Measurements from ENCODE around the gene DNAH17. TPM values are rescaled to one million over a fixed set of nuclear protein-coding genes. Genes with fewer than 3 reads are reported as not detected.

The DNAH17 gene
- total RNA-seq, 1 experiment from 2014 or later, result 0.23 TPM

GRCh38 chr17:78571329-78571728 is 5.9 kb downstream of the DNAH17 start:
- no peaks in the 10 kb centered on the region for H3K9me3 Mint-ChIP-seq (ENCODE audit: unreplicated experiment)
- H3K27me3 Mint-ChIP-seq (ENCODE audit: insufficient read depth, unreplicated experiment), result peaks cover 5% of the 10 kb centered on the region
- Histone ChIP-seq H3K27me3 (replicated peaks; ENCODE audit: control insufficient read depth, insufficient read depth, low read length) (no peaks in the 10 kb centered on the region), H3K4me3 (ENCODE audit: low read depth, low read length) (no peak overlapping the region), H3K9me3 (no peaks in the 10 kb centered on the region), H3K4me1 (peaks cover 8% of the 10 kb centered on the region), H3K36me3 (ENCODE audit: control insufficient read depth, insufficient read depth, low read length) (no peaks in the 10 kb centered on the region)
- CTCF ChIA-PET, result no interaction called here
- no peak overlapping the region for H3K27ac Mint-ChIP-seq (ENCODE audit: unreplicated experiment)
- no TSS peak for BruUV-seq (replicated peaks)
- peaks cover 7% of the 10 kb centered on the region for H3K4me1 Mint-ChIP-seq (ENCODE audit: low read depth, unreplicated experiment)
- no peak overlapping the region for H3K4me3 Mint-ChIP-seq (ENCODE audit: unreplicated experiment)
- no peaks in the 10 kb centered on the region for H3K36me3 Mint-ChIP-seq (ENCODE audit: insufficient read depth, unreplicated experiment)
- no peak for TF ChIP-seq CTCF (IDR thresholded peaks at IDR 0.05; ENCODE audit: insufficient read depth in 1 of 2, low read depth in 1 of 2, low read length in 1 of 2, severe bottlenecking in 1 of 2, unreplicated experiment in 1 of 2)
- POLR2A ChIA-PET, result interaction anchor here (0.6 kb wide), 1 partner anchor 530 kb away, joined by 3 read pairs; no protein-coding TSS in a partner anchor
- intact Hi-C loops (cut with micrococcal nuclease; ENCODE audit: unreplicated experiment), result no loop called here
- DNase-seq, result no peak

- H3K4me1 Mint-ChIP-seq (ENCODE audit: low read depth, unreplicated experiment), result peaks cover 7% of the 10 kb centered on the region
- Histone ChIP-seq H3K36me3 (ENCODE audit: control insufficient read depth, insufficient read depth, low read length) (no peaks in the 10 kb centered on the region), H3K27me3 (replicated peaks; ENCODE audit: control insufficient read depth, insufficient read depth, low read length) (no peaks in the 10 kb centered on the region), H3K9me3 (no peaks in the 10 kb centered on the region), H3K4me1 (peaks cover 8% of the 10 kb centered on the region), H3K4me3 (ENCODE audit: low read depth, low read length) (no peak overlapping the region)
- no peak overlapping the region for H3K4me3 Mint-ChIP-seq (ENCODE audit: unreplicated experiment)
- peaks cover 11% of the 10 kb centered on the region for H3K27me3 Mint-ChIP-seq (ENCODE audit: insufficient read depth, unreplicated experiment)
- ChIA-PET POLR2A (no interaction called here), CTCF (interaction anchor here (0.6 to 1.5 kb wide), 3 partner anchors 9 to 476 kb away, joined by 3 to 5 read pairs (median 3); no protein-coding TSS in a partner anchor)
- BruUV-seq (replicated peaks), result no TSS peak
- intact Hi-C loops (cut with micrococcal nuclease; ENCODE audit: unreplicated experiment), result no loop called here
- peak in 1 of 2 experiments; percentile 53 for DNase-seq
- H3K36me3 Mint-ChIP-seq (ENCODE audit: insufficient read depth, unreplicated experiment), result no peaks in the 10 kb centered on the region
- TF ChIP-seq CTCF (IDR thresholded peaks at IDR 0.05; ENCODE audit: insufficient read depth in 1 of 2, low read depth in 1 of 2, low read length in 1 of 2, severe bottlenecking in 1 of 2, unreplicated experiment in 1 of 2), result no peak
- H3K9me3 Mint-ChIP-seq (ENCODE audit: unreplicated experiment), result no peaks in the 10 kb centered on the region
- H3K27ac Mint-ChIP-seq (ENCODE audit: unreplicated experiment), result no peak overlapping the region
Measured at GRCh38 chr17:78568494-78569115, 8.6 kb downstream of the DNAH17 start.

GRCh38 chr17:78567991-78568390 is 9.2 kb downstream of the DNAH17 start:
- no TSS peak for BruUV-seq (replicated peaks)
- H3K9me3 Mint-ChIP-seq (ENCODE audit: unreplicated experiment), result no peaks in the 10 kb centered on the region
- peaks cover 7% of the 10 kb centered on the region for H3K4me1 Mint-ChIP-seq (ENCODE audit: low read depth, unreplicated experiment)
- H3K4me1 ChIP-seq, result peaks cover 8% of the 10 kb centered on the region
- H3K27ac Mint-ChIP-seq (ENCODE audit: unreplicated experiment), result no peak overlapping the region
- POLR2A ChIA-PET, result no interaction called here
- CTCF ChIA-PET, result interaction anchor here (0.6 to 1.5 kb wide), 3 partner anchors 8 to 477 kb away, joined by 3 to 5 read pairs (median 3); no protein-coding TSS in a partner anchor
- H3K4me3 Mint-ChIP-seq (ENCODE audit: unreplicated experiment), result no peak overlapping the region
- H3K4me3 ChIP-seq (ENCODE audit: low read depth, low read length), result no peak overlapping the region
- no peaks in the 10 kb centered on the region for H3K36me3 Mint-ChIP-seq (ENCODE audit: insufficient read depth, unreplicated experiment)
- DNase-seq, result no peak
- TF ChIP-seq CTCF (IDR thresholded peaks at IDR 0.05; ENCODE audit: insufficient read depth in 1 of 2, low read depth in 1 of 2, low read length in 1 of 2, severe bottlenecking in 1 of 2, unreplicated experiment in 1 of 2), result no peak
- peaks cover 14% of the 10 kb centered on the region for H3K27me3 Mint-ChIP-seq (ENCODE audit: insufficient read depth, unreplicated experiment)
- no peaks in the 10 kb centered on the region for H3K36me3 ChIP-seq (ENCODE audit: control insufficient read depth, insufficient read depth, low read length)
- H3K27me3 ChIP-seq (replicated peaks; ENCODE audit: control insufficient read depth, insufficient read depth, low read length), result no peaks in the 10 kb centered on the region
- H3K9me3 ChIP-seq, result no peaks in the 10 kb centered on the region
- intact Hi-C loops (cut with micrococcal nuclease; ENCODE audit: unreplicated experiment), result no loop called here
